K562 (cell line): ENCODE data around the gene CCDC183. TPM values are rescaled to one million over a fixed set of nuclear protein-coding genes. Genes with fewer than 3 reads are reported as not detected.
"Not testable (repeated sequence)": the region's sequence is repeated elsewhere in the genome, so short reads cannot be mapped to it uniquely, and the experiment has no call there.

Source experiments
- ATAC-seq: fragments of 200-7000 bp; cut with Tn5 transposase; 3 replicates; pipeline ENCODE4 v1.9.1; 2020; ENCODE audit warnings: moderate library complexity
- BruUV-seq: library from RNA; stranded (reverse); fragments of 400-500 nt; replicated peaks from 2 replicates; lab custom pipeline; 2021; lab: Mats Ljungman, UMichigan
- CTCF ChIA-PET: fragments of 300-600 bp; formaldehyde crosslinking; extraction: SDS; loops from one replicate; lab custom pipeline; 2021; ENCODE audit warnings: low intra/inter-chr PET ratio; lab: Yijun Ruan, JAX
- POLR2A ChIA-PET: fragments of 300-600, 350-650 bp; sonication (Branson Sonifier 250); formaldehyde crosslinking; extraction: SDS; loops from one replicate; lab custom pipeline; 2021; ENCODE audit warnings: antibody characterized with exemption, inconsistent platforms; lab: Yijun Ruan, JAX
- DNase-seq, 4 experiments: peaks; one replicate each; pipeline versions ENCODE4 v3.0.0 to v3.0.0-alpha.2; 2011 to 2018; ENCODE audit warnings: low spot score in 3 of 4, mixed read lengths in 3 of 4; ENCODE audit errors: extremely low read depth in 1 of 4
- FAIRE-seq: peaks from 2 replicates; lab custom pipeline; 2011; peaks lifted over from hg19 to GRCh38; lab: Jason Lieb, UNC
- H2AFZ ChIP-seq: 2 replicates; pipeline ENCODE4 v1.6.0; 2011; ENCODE audit warnings: low read depth, low read length, control low read depth, inconsistent platforms
- H3K27ac ChIP-seq: fragments of 200-600 bp; 3 replicates; pipeline ENCODE4 v1.8.0; 2011; ENCODE audit warnings: low read depth, mild to moderate bottlenecking, control low read depth, inconsistent platforms, low read length, moderate library complexity, mixed read lengths; ENCODE audit errors: extremely low read depth
- H3K27me3 ChIP-seq, 2 experiments: fragments of 300-600 bp in 1 of 2; 2 replicates in 1 of 2; 3 replicates in 1 of 2; pipeline versions ENCODE4 v1.6.0 to v1.8.0; 2011; ENCODE audit warnings: inconsistent platforms in 2 of 2, low read length in 2 of 2, mild to moderate bottlenecking in 1 of 2, mixed read lengths in 1 of 2, moderate library complexity in 1 of 2; ENCODE audit not compliant: control insufficient read depth in 2 of 2, insufficient read depth in 2 of 2
- H3K36me3 ChIP-seq: fragments of 300-600 bp; 3 replicates; pipeline ENCODE4 v1.8.0; 2011; ENCODE audit warnings: mild to moderate bottlenecking, low read length, inconsistent platforms; ENCODE audit not compliant: control insufficient read depth, insufficient read depth
- H3K4me1 ChIP-seq, 2 experiments: fragments of 200-600 bp in 1 of 2; replicated peaks in 1 of 2; 2 replicates in 1 of 2; 3 replicates in 1 of 2; pipeline versions ENCODE4 v1.5.1 to v1.8.0; 2011; ENCODE audit warnings: inconsistent platforms in 2 of 2, low read length in 2 of 2, mild to moderate bottlenecking in 1 of 2, mixed read lengths in 1 of 2, moderate library complexity in 1 of 2; ENCODE audit not compliant: control insufficient read depth in 2 of 2, insufficient read depth in 2 of 2
- H3K4me2 ChIP-seq: 2 replicates; pipeline ENCODE4 v1.6.1; 2011; ENCODE audit warnings: low read length, control low read depth, inconsistent platforms, mixed read lengths; ENCODE audit not compliant: insufficient read depth
- H3K4me3 ChIP-seq: fragments of 200-600 bp; sonication (generic), shearing (Covaris generic); 2 replicates; pipeline ENCODE4 v1.5.1; 2016; ENCODE audit warnings: control low read depth, inconsistent platforms
- H3K79me2 ChIP-seq: fragments of 200-600 bp; 3 replicates; pipeline ENCODE4 v1.8.0; 2011; ENCODE audit warnings: low read length, inconsistent platforms; ENCODE audit not compliant: control insufficient read depth, insufficient read depth
- H3K9ac ChIP-seq, 2 experiments: 2 replicates each; pipeline versions ENCODE4 v1.6.0 to v1.6.1; 2011; ENCODE audit warnings: low read depth in 2 of 2, low read length in 2 of 2, control low read depth in 1 of 2, inconsistent platforms in 1 of 2, mild to moderate bottlenecking in 1 of 2, mixed read lengths in 1 of 2; ENCODE audit not compliant: insufficient read depth in 1 of 2
- H3K9me1 ChIP-seq: one replicate; pipeline ENCODE4 v1.6.0; 2011; ENCODE audit warnings: inconsistent platforms, mild to moderate bottlenecking, low read length, moderate library complexity; ENCODE audit not compliant: control insufficient read depth, insufficient read depth
- H3K9me3 ChIP-seq: replicated peaks from 2 replicates; pipeline ENCODE4 v1.5.1; 2011; ENCODE audit warnings: low read depth, low read length, inconsistent platforms; ENCODE audit not compliant: control insufficient read depth, insufficient read depth
- H4K20me1 ChIP-seq: replicated peaks from 2 replicates; pipeline ENCODE4 v1.6.1; 2011; ENCODE audit warnings: low read length, inconsistent platforms, mixed read lengths; ENCODE audit not compliant: control insufficient read depth, insufficient read depth
- POLR2A ChIP-seq: fragments of 450-650 bp; conservative IDR thresholded peaks from 2 replicates; pipeline ENCODE4 v1.6.1; 2016
- POLR2G ChIP-seq: fragments of 200-400 bp; formaldehyde crosslinking; IDR thresholded peaks from 2 replicates; pipeline ENCODE4 v1.6.1; 2017; ENCODE audit warnings: low read depth, mild to moderate bottlenecking, antibody characterized with exemption, low read length, moderate library complexity
- RBM22 ChIP-seq: fragments of 200-400 bp; formaldehyde crosslinking; IDR thresholded peaks from 2 replicates; pipeline ENCODE4 v1.6.1; 2018; ENCODE audit warnings: low read length, low read depth; ENCODE audit not compliant: poor library complexity, severe bottlenecking
- SUPT5H ChIP-seq: fragments of 450-650 bp; IDR thresholded peaks from 2 replicates; pipeline ENCODE4 v1.6.1; 2016
- WGBS: fragments of 100-300 bp; shearing (Covaris generic); methylation state at CpG from one replicate; pipeline ENCODE4 v1.1.6; 2016; ENCODE audit warnings: low coverage, mixed read lengths; ENCODE audit not compliant: insufficient coverage; ENCODE audit errors: missing lambda C conversion rate; 5-methylcytosine and 5-hydroxymethylcytosine counted together
- in situ Hi-C: fragments of 300-500 bp; cut with MboI; formaldehyde crosslinking; loops from 4 replicates; pipeline ENCODE4 v1.15.0; 2018; ENCODE audit warnings: inconsistent platforms, mixed read lengths
- intact Hi-C: fragments of 100-400 bp; cut with micrococcal nuclease; formaldehyde crosslinking; loops from 2 replicates; pipeline ENCODE4 v1.14.2; 2022
- polyA plus RNA-seq, 8 experiments: library from polyadenylated mRNA; depleted of rRNA in 4 of 8; stranded (reverse) in 5 of 8; unstranded in 3 of 8; fragments of >200 nt; fragmentation: Nextera tagmentation in 2 of 8; fragmentation: Illumina TruSeq in 1 of 8; extraction: Ambion mirVana in 2 of 8; extraction: Trizol in 1 of 8; gene quantifications; 2 replicates each; pipeline versions ENCODE4 v1.2.1 to v1.2.3, GENCODE V29; 2011 to 2014; ENCODE audit warnings: inconsistent platforms in 1 of 8, missing spikeins in 1 of 8
- total RNA-seq, 7 experiments: library from RNA; depleted of rRNA in 6 of 7; stranded (reverse); fragments of >200 nt in 6 of 7; fragmentation: Illumina TruSeq in 2 of 7; extraction: Trizol in 2 of 7; gene quantifications; 2 replicates each; pipeline versions ENCODE4 v1.2.1 to v1.2.3, GENCODE V29; 2011 to 2021; ENCODE audit warnings: low replicate concordance in 1 of 7

The CCDC183 gene
- total and polyA plus RNA-seq, 9 of the 15 experiments (the other 6 are each of a cell fraction or from before 2014, with no cell fraction given): 0.21 to 0.60 (median 0.29) TPM; not detected in 4

DNA sequence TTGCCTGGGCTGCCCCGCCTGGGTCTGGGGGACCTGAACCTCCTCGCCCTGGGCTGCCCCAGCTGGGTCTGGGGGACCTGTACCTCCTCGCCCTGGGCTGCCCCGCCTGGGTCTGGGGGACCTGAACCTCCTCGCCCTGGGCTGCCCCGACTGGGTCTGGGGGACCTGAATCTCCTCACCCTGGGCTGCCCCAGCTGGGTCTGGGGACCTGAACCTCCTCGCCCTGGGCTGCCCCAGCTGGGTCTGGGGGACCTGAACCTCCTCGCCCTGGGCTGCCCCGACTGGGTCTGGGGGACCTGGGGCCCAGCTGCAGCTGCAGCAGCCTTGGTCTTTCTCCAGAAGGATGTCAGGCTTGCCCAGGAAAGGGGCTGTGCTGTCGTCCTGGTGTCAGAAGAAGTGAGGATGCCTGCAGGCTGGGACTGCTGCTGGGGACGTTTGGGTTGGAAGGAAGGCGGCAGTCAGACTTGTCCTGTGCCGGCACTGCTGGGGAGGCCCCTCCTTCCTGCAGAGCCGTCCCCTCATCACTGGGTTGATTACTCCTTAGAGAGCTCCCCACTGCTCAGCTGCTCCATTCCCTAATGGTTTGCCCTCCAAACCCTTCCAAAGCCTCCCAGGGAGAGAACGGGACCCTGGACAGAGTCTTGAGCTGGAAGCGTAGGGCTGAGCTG, 37.4 kb downstream of the CCDC183 start:
- WGBS: 90% methylated on average over 9 of the region's 16 CpGs
- TF ChIP-seq POLR2A: 0 out of 2 replicates have a peak, but pooled peaks have one; percentile 31
- TF ChIP-seq POLR2G: peak; percentile 64
- peak; percentile 31 for TF ChIP-seq RBM22
- TF ChIP-seq SUPT5H: 0 out of 2 replicates have a peak, but pooled peaks have one; percentile 40
- H3K79me2 ChIP-seq, H3K4me3 ChIP-seq, H3K27me3 ChIP-seq, H2AFZ ChIP-seq, H3K27ac ChIP-seq, H3K9me3 ChIP-seq, ATAC-seq, DNase-seq, intact Hi-C loops, H4K20me1 ChIP-seq, H3K4me2 ChIP-seq, FAIRE-seq, BruUV-seq, H3K9me1 ChIP-seq, CTCF ChIA-PET, in situ Hi-C loops: not testable (repeated sequence)
- H3K36me3 ChIP-seq: peaks cover 87% of the 10 kb centered on the region
- POLR2A ChIA-PET: interaction anchor here (0.6 to 1.7 kb wide), 5 partner anchors 10 to 107 kb away, joined by 3 to 8 read pairs (median 5); no protein-coding TSS in a partner anchor
- H3K4me1 ChIP-seq: peaks cover 0 to 59% of the 10 kb centered on the region in 2 experiments; a peak in 2 of 5 replicates
- H3K9ac ChIP-seq: 0 out of 4 replicates have a peak overlapping the region, but pooled peaks of 1 of the 2 experiments have one; percentile 20
